ENCODE data around the gene AGRN. TPM values are rescaled to one million over a fixed set of nuclear protein-coding genes. Genes with fewer than 3 reads are reported as not detected.
A peak's percentile ranks its signal among the peaks of the same experiment; 100 is the strongest.

Gene AGRN
- polyA plus RNA-seq, 3 donors: 0.06 to 4.7 (median 0.43) TPM

DNA sequence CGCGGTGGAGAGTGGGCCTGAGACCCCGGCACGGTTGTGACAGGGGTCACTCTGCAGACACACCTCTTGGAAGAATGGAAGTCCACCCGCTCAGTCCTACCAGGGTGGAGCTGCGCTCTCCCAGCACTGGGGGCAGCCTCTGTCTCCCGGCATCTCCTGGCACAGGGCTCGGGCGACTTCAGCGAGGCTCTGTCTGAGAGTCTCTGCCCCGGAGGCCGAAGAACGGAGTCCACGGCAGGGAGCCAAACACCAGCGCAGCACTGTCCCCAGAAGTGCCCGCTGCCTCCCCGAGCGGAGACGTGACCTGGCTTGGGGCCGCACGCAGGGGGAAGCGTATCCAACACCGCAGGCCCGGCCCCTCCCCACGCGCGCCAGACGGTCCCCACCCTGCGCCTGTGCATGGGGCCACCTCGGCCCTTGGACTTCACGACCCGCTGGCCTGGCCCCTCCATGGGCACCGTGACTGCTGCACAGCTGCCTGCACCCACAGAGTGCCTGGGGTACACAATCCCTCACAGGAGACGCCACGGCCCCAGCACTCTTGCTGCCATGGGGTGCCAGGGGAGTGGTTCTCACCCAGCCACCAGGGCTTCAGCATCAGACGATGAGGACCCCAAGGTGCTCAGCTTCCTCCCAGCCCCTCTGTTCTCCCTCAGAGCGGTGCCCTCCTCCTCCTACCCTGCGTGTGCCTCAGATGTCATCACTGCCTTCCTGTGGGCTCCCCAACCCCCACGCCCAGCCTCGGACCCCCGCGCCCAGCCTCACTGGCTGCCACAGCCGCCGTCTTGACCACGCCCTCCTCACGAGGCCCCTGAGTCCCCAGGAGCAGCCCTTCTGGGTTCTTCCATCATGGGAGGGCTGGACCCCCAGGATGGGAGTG, 69.1 kb downstream of the AGRN start:
- Histone ChIP-seq H3K79me2 (ENCODE audit: insufficient read depth, low read length) (no peaks in the 10 kb centered on the region), H3K9me3 (replicated peaks in 1 of 2; ENCODE audit: control insufficient read depth in 1 of 2, insufficient read depth in 1 of 2, low read length in 2 of 2) (no peaks in the 10 kb centered on the region), H3K4me2 (replicated peaks; ENCODE audit: extremely low read depth, low read length, poor library complexity, severe bottlenecking) (no peak overlapping the region), H3K4me1 (ENCODE audit: control insufficient read depth in 1 of 2, insufficient read depth in 2 of 2, low read length in 2 of 2) (no peaks in the 10 kb centered on the region), H2AFZ (ENCODE audit: insufficient read depth, low read depth, low read length, poor library complexity, severe bottlenecking) (no peak overlapping the region), H4K20me1 (ENCODE audit: insufficient read depth, low read length) (no peaks in the 10 kb centered on the region), H3K4me3 (replicated peaks in 1 of 3; ENCODE audit: low read depth in 2 of 3, low read length in 3 of 3) (no peak overlapping the region), H3K27me3 (ENCODE audit: control insufficient read depth in 2 of 2, insufficient read depth in 2 of 2, low read length in 2 of 2) (no peaks in the 10 kb centered on the region), H3K36me3 (replicated peaks in 1 of 2; ENCODE audit: control insufficient read depth in 1 of 2, insufficient read depth in 2 of 2, low read length in 2 of 2) (no peaks in the 10 kb centered on the region), H3K9ac (ENCODE audit: insufficient read depth, low read length, poor library complexity, severe bottlenecking) (no peak overlapping the region), H3K27ac (ENCODE audit: low read depth in 1 of 2, low read length in 2 of 2) (no peak overlapping the region)
- no peaks in the 10 kb centered on the region for H3K4me1 Mint-ChIP-seq
- H3K9me3 Mint-ChIP-seq: peaks cover 0 to 5% (median 0%) of the 10 kb centered on the region in 7 donors
- 92% methylated on average over 46 of the region's 46 CpGs for WGBS (ENCODE audit: insufficient coverage)
- DNase-seq: peak in 1 of 3 donors; percentile 2
- peaks cover 0 to 2% of the 10 kb centered on the region in 2 donors for H3K36me3 Mint-ChIP-seq
- no peak overlapping the region for H3K27ac Mint-ChIP-seq
- peaks cover 0 to under 1% (median 0%) of the 10 kb centered on the region in 3 donors for H3K27me3 Mint-ChIP-seq (ENCODE audit: low read depth in 3 of 3)
- TF ChIP-seq, protein P1, sequence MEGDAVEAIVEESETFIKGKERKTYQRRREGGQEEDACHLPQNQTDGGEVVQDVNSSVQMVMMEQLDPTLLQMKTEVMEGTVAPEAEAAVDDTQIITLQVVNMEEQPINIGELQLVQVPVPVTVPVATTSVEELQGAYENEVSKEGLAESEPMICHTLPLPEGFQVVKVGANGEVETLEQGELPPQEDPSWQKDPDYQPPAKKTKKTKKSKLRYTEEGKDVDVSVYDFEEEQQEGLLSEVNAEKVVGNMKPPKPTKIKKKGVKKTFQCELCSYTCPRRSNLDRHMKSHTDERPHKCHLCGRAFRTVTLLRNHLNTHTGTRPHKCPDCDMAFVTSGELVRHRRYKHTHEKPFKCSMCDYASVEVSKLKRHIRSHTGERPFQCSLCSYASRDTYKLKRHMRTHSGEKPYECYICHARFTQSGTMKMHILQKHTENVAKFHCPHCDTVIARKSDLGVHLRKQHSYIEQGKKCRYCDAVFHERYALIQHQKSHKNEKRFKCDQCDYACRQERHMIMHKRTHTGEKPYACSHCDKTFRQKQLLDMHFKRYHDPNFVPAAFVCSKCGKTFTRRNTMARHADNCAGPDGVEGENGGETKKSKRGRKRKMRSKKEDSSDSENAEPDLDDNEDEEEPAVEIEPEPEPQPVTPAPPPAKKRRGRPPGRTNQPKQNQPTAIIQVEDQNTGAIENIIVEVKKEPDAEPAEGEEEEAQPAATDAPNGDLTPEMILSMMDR (IDR thresholded peaks at IDR 0.05): no peak
- intact Hi-C loops (cut with micrococcal nuclease): no loop called here
- no peak overlapping the region for H3K4me3 Mint-ChIP-seq

DNA sequence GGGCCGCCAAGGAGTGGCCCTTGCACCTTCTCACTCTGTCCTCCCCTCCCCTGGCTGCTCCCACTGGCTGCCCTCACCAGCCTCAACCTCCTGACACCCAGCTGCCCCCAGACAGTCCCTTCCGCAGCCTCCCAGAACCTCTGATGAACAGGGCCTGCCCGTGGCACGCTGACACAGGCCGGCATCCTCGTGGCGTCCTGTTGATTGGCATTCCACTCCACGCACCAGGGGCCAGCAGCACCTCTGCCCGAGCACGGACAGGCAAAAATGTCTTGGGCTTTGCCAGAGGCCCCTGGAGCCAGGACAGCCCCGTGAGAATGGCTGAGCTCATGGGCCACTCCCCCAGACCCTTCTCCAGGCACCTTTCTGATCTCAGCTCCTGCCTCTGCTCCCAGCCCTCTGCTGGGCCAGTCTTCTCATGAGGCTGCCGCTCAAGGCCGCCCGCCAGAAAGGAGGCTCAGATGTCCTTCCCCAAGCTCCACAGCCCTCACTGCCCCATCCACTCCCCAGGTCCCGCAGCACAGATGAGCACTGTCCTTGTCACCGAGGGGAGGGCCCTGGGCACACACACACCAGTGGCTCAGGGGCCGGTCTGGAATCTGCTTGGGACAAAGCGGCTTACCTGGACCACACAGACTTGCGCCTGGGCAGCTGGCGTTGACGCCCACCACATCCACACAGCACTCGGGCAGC, 70.0 kb downstream of the AGRN start:
- Mint-ChIP-seq H3K27ac (peak overlapping the region in 1 of 7 donors; percentile 68), H3K4me3 (no peak overlapping the region), H3K27me3 (ENCODE audit: low read depth in 3 of 3) (peaks cover 0 to 4% (median 0%) of the 10 kb centered on the region in 3 donors), H3K36me3 (peaks cover 0 to 2% of the 10 kb centered on the region in 2 donors), H3K9me3 (peaks cover 0 to 5% (median 0%) of the 10 kb centered on the region in 7 donors), H3K4me1 (no peaks in the 10 kb centered on the region)
- no peak overlapping the region for H3K4me3 ChIP-seq (replicated peaks in 1 of 3; ENCODE audit: low read depth in 2 of 3, low read length in 3 of 3)
- WGBS (ENCODE audit: insufficient coverage): 98% methylated on average over 22 of the region's 22 CpGs
- DNase-seq: no peak
- no peaks in the 10 kb centered on the region for H3K4me1 ChIP-seq (ENCODE audit: control insufficient read depth in 1 of 2, insufficient read depth in 2 of 2, low read length in 2 of 2)
- no peaks in the 10 kb centered on the region for H3K27me3 ChIP-seq (ENCODE audit: control insufficient read depth in 2 of 2, insufficient read depth in 2 of 2, low read length in 2 of 2)
- H3K27ac ChIP-seq (ENCODE audit: low read depth in 1 of 2, low read length in 2 of 2): no peak overlapping the region
- H3K9me3 ChIP-seq (replicated peaks in 1 of 2; ENCODE audit: control insufficient read depth in 1 of 2, insufficient read depth in 1 of 2, low read length in 2 of 2): no peaks in the 10 kb centered on the region
- H2AFZ ChIP-seq (ENCODE audit: insufficient read depth, low read depth, low read length, poor library complexity, severe bottlenecking): no peak overlapping the region
- no peaks in the 10 kb centered on the region for H3K36me3 ChIP-seq (replicated peaks in 1 of 2; ENCODE audit: control insufficient read depth in 1 of 2, insufficient read depth in 2 of 2, low read length in 2 of 2)
- TF ChIP-seq, protein P1 (IDR thresholded peaks at IDR 0.05): no peak
- H3K79me2 ChIP-seq (ENCODE audit: insufficient read depth, low read length): no peaks in the 10 kb centered on the region
- H3K9ac ChIP-seq (ENCODE audit: insufficient read depth, low read length, poor library complexity, severe bottlenecking): no peak overlapping the region
- no peaks in the 10 kb centered on the region for H4K20me1 ChIP-seq (ENCODE audit: insufficient read depth, low read length)
- H3K4me2 ChIP-seq (replicated peaks; ENCODE audit: extremely low read depth, low read length, poor library complexity, severe bottlenecking): no peak overlapping the region
- intact Hi-C loops (cut with micrococcal nuclease): no loop called here

Data from CD14-positive monocyte (primary cell).